ENCODE measurements around the gene SLC39A9.
"Not testable (repeated sequence)": the region's sequence is repeated elsewhere in the genome, so short reads cannot be mapped to it uniquely, and the experiment has no call there.

- TF ChIP-seq TAF1 (IDR thresholded peaks at IDR 0.05; ENCODE audit: low read depth, low read length); POLR2A (IDR thresholded peaks at IDR 0.05; ENCODE audit: low read depth, low read length); POLR2AphosphoS5 (IDR thresholded peaks at IDR 0.05; ENCODE audit: low read depth, low read length); SPI1 (IDR thresholded peaks at IDR 0.05; ENCODE audit: low read depth, low read length); POU2F2 (IDR thresholded peaks at IDR 0.05; ENCODE audit: low read depth, low read length); PAX5 (IDR thresholded peaks at IDR 0.05; ENCODE audit: insufficient read depth, low read length, severe bottlenecking): not testable (repeated sequence)
Measured at GRCh38 chr14:69391400-69391799, 7.1 kb upstream of the SLC39A9 start.
